IPS DF 4.7 (cell line): ENCODE results near the gene CA10.

ENCODE experiments used
- DNase-seq: peaks from one replicate; pipeline ENCODE4 v3.0.0-alpha.2; 2013; ENCODE audit warnings: low spot score; ENCODE audit errors: extremely low read depth

The CA10 gene

DNA sequence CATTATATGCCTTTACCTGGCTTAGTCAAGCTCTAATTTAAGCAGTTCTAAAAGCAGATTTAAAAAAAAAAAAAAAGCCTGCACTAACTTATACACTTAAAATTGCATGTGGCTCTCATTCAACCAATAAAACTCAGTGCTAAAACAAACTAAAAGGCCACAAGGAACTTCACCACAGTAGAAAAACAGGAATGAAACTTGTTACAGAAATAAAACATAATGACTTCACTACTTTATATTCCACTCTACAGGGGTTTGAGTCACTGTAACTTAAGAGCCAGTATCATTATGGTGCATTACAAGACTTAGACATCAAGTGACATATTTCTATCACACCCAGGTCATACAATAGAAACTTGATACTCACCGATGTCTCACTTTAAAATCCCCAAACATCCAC is 11.1 kb downstream of the CA10 start:
- no peak for DNase-seq

- DNase-seq: no peak
These were observed 13.0 kb downstream of the CA10 start for GRCh38 chr17:52145476-52145875.

GRCh38 chr17:52143542-52143941 is 15.0 kb downstream of the CA10 start:
- no peak for DNase-seq

DNA sequence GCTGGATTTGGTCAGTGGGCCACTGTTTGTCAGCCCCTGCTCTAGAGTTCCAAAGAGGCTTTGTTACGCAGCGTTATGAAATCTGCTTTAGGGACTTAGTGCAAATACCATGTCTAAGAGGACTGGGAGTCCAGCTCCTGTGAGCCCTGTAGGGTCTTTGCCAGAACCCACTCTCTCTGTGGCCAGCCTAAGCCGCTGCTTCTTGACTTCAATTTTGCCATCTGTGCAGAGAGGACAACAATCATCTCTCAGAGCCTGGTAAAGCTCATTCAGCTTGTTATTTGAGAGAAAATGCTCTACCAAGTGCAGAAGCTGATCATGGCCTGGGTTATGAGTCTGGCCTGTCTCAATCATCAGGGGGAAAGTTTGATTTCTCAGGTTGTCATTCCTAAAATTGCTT is 17.9 kb downstream of the CA10 start:
- no peak for DNase-seq

DNA sequence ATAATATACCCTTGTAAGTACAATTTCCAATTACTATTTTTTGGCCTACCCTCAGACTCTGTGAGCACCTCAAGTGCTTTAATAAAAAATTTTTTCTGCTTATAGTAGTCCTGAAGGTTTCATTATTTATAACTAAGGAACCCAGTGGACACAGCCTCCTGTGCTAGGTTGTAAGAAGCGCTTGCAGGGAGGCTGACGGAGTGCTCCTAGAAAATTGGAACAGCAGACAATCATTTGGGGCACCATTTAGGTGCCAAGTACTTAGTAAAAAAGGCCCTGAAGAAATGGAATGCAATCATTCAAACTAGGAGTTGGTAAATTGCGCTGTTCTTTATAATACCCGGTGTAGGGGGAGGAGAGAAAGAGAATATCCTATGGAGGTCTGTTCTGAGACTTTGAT is 19.8 kb downstream of the CA10 start:
- DNase-seq: no peak

DNA sequence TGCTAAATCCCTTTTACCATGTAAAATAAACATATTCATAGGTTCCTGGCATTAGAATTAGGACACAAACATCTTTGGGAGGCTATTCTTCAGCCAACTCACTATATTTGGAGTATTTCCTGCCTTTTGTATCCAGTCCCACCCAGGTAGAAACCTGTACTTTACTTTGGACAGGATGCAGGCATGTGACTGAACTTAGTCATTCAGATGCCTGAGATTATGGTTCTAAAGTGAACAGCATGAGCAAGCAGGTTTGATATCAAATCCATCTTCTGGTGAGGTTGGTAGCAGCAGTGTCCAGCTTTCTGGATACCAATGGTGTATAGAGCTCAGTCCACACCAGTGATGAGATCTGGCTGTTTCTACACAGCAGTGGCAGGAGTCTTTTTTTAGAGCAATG is 20.2 kb downstream of the CA10 start:
- DNase-seq: no peak

DNA sequence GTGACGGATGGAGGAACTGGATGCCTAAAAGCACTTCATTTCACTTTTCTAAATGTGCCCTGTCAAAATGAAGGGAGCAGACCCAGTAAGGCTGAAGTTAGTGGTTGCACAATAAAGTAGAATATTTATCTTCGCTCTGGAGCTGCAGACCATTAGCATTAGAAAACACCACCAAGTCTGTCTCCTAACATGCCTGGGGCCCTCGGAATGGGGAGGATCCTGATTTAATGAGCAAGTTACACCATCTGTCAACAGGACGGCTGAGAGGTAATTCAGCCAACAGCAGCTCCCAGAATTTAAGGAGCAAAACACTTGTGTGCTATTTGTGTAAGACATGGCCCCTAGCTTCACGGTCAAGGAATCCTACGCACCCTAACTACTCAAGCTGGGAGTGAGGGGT is 22.3 kb downstream of the CA10 start:
- DNase-seq: no peak

GRCh38 chr17:52134641-52135040 is 23.9 kb downstream of the CA10 start:
- DNase-seq: no peak

DNA sequence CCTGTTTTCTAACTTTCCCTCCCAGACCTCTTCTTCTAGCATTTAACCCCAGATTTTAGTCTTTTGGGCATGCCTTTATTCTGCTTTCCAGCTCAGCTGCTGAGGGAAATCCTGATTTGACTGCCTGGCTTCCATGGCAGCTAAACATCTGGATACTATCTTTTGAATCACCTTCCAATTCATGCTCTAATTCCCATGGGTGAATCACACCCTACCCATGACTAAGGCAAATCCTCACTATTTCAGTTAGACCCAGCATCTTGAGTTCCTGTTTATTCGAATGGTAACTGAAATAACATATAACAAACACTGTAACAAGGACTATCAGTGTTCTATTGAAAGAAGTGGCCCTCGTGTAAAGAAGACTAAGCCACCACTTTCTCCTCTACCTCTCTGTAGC is 29.8 kb downstream of the CA10 start:
- DNase-seq: no peak

DNA sequence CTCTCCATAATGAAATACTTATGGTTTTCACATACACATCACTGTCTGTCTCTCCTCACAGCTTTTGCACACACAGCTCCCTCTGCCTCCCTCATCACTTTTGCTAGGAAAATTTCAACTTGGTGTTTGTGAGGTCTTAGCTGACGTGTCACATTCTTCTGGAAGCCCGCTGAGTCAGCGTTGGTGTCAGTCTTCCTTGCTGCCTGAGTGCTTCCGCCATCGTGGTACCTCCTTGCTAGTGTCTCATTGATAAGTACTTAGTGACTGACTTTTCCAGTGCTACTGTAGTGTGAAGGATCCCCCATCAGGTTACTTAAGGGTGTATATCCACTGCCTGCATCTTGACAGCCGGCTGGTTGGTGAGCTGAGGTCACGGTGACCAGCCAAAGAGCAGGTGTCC is 33.5 kb downstream of the CA10 start:
- no peak for DNase-seq

DNA sequence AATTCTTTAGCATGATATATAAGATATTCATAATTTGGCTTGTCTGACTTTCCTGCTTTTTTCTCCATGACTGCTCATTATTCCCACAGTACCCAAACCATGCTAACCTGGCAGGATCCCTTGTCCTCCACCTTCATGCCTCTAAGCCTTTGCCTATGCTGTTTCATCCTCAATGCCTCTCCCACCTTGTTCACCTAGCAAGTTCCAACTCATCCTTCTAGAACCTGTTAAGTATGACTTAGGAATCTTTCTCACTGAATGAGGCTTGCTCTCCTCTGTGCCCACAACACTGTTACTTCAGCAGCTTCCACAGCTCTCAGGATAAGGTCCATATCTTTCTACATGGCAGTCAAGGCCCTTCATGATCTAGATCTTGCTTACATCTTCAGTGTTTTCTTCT is 34.0 kb downstream of the CA10 start:
- DNase-seq: no peak

DNA sequence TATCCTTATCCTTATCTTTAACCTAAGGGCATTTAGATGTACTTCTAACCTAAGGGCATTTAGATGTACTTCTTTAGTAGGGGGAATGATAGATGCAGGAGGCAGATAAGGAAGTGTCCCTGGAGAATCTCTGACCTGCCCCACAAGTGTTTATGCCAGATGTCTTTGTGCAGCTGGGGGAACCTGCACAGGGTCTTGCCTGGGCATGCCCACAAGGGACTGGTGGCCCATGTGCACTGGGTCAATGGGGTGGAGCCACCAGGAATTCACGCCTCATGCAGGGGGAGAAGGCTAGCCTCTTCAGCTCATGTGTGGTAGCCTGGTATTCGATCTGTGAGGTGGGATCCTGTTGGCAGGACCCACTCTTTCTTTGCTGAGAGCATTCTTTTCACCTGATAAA is 38.0 kb downstream of the CA10 start:
- DNase-seq: no peak

DNA sequence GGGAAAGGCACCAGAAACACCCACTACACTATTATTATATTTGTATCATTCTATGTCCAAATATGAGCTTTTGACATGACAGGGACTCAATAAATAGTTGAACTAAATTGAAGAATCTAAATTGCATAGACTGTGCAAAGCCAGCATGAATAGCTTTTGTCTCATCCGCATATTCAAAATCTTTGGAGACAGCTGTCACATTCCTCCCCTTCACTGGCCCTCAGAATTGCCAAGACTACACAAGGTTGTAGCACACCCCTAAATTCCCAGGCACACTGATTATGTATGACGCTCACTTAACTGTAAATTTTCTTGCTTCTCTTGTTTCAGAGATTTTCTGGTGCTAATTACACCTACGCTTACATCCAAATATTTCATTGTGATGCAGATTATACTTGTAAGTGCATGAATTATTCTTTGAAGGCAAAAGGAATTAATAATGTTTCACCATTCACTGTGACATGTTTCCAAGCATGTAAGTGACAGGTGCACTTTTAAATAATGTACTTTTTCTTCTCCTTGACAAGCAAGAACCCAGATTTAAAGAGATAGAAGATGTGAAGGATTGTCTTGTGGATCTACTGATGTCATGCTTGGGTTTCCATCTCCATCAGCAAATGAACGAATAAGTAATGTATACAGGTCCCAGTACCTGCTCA is 47.5 kb downstream of the CA10 start:
- no peak for DNase-seq

GRCh38 chr17:52106638-52107261 is 51.8 kb downstream of the CA10 start:
- peak; percentile 28 for DNase-seq

DNA sequence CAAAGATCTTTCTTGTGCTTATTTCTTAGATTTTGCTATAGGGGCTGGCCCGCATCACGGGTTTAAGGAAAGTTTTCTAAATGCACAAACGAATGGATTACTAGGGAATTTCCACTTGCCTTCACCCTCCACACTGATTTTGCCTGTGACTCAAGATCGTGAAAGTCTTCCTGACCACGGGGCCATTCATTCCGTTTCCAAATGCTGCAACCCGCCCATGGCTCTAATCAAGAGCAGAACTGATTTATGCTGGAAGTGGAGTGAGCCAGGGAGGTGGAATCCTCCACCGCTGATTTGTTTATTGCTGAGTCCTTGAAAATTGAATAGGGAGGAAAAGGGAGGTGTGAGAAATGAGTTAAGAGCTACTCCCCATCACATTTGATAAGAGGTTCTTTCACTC is 52.4 kb downstream of the CA10 start:
- DNase-seq: no peak

DNA sequence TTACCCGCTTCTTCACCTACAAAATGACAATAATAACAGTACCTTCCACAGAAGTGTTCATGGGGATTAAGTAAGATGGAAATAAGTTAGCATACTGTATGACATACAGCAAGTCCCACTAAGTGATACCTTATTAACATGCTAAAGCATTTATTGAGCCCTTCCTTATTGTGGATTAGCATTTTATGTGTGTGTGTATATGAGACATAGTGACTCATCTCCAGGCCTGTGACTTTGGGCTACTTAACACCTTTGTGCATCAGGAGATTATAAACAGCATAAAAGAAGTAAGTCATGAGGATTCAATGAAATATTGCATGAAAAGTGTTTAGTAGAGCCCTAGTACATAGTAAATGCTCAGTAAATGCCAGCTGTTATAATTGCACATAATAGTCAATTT is 52.9 kb downstream of the CA10 start:
- DNase-seq: no peak

DNA sequence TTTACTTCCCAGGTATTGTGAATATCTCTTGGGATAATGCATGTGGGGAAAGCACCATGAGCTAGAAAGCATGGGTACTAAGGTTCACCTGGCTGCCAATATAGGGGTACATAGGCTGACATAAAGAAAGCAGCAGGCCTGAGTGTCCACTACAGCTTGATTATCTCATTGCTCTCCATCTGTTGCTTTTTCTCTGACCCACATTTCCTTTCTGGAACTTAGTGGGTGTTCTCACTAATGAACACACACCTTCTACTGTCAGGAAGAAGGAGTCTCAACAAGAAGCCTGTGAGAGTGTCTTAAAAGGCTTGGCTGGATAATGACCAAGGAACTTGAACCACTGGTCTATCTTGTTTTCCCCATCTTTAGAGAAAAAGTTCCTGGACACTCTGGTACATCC is 62.5 kb downstream of the CA10 start:
- no peak for DNase-seq

- DNase-seq: no peak
These were observed 74.3 kb downstream of the CA10 start for GRCh38 chr17:52084176-52084575.

DNA sequence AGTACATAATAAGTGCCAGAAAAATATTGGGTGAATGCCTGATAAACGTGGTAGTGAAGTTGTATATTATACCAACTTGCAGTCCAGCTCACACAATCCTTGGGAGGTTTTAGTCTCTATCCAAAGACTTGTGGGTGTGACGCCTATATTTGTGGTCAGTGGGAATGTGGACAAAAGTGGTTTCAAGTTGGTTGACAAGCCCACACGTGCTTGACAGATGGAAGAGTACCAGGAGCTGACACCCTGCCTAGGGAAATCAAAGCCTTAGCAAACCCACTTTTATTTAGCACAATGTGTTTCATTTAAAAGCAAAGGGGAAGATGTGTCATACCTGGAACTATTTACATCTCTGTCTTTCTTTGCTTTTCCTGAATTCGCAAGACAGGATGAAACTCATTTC is 79.0 kb downstream of the CA10 start:
- no peak for DNase-seq

GRCh38 chr17:52071712-52072111 is 86.8 kb downstream of the CA10 start:
- DNase-seq: no peak

- no peak for DNase-seq
These were observed 93.7 kb downstream of the CA10 start for GRCh38 chr17:52064791-52065211.

DNA sequence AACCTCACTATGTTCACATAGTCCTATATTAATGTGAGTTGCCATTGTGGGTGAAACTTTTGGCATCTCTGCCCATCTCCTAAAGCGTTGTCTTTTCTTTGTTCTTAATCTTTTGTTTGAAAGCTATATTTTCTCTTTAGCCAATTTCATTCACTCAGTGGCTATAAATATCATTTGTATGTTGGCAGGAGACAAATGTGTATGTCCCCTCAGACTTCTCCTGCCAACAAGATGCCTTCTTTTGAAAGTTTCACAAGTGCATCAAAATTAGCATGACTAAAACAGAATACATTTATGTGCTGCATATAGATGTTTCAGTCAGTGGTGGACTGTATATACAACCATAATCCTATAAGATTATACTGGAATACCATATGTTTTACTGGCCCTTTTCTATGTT is 109.0 kb downstream of the CA10 start:
- DNase-seq: no peak

DNA sequence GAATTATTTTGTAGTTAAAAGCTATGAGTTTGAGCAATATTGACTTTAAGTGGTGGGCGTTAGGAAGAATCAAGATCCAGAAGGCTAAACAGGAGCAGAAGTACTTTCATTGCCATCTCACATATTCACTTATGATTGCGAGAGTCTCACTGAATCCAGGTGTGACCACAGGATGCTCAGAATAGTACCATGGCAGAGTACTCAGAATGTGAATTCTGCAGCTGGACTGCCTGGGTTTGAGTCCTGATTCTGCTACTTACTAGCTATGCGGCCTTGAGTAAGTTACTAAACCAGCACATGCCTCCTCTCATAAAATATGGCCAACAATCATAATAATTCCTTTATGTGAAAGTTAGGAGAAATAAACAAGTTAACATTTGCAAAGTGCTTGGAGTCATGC is 109.5 kb downstream of the CA10 start:
- no peak for DNase-seq
